ENCODE measurements around the gene TARM1. TPM values are rescaled to one million over a fixed set of nuclear protein-coding genes. Genes with fewer than 3 reads are reported as not detected.
A peak's percentile ranks its signal among the peaks of the same experiment; 100 is the strongest.

Gene TARM1
- total RNA-seq, 2 donors from 2014 or later = not detected

GRCh38 chr19:54035215-54036178, 45.7 kb downstream of the TARM1 start:
- Mint-ChIP-seq H3K27ac (no peak overlapping the region), H3K4me3 (no peak overlapping the region), H3K27me3 (peaks cover 10 to 15% of the 10 kb centered on the region in 2 donors), H3K4me1 (ENCODE audit: low read depth in 2 of 2) (no peaks in the 10 kb centered on the region), H3K36me3 (no peaks in the 10 kb centered on the region), H3K9me3 (no peaks in the 10 kb centered on the region)
- DNase-seq (ENCODE audit: low spot score) (no peak), ATAC-seq (no peak)

- peaks cover 2 to 4% of the 10 kb centered on the region in 2 donors for H3K4me1 Mint-ChIP-seq (ENCODE audit: low read depth in 2 of 2)
- no peak overlapping the region for H3K4me3 Mint-ChIP-seq
- DNase-seq (ENCODE audit: low spot score) = no peak
- no peaks in the 10 kb centered on the region for H3K36me3 Mint-ChIP-seq
- H3K27ac Mint-ChIP-seq = no peak overlapping the region
- H3K9me3 Mint-ChIP-seq = no peaks in the 10 kb centered on the region
- no peak for ATAC-seq
- H3K27me3 Mint-ChIP-seq = peaks cover 17 to 26% of the 10 kb centered on the region in 2 donors
Observed at GRCh38 chr19:54030895-54031586, 50.1 kb downstream of the TARM1 start.

DNA sequence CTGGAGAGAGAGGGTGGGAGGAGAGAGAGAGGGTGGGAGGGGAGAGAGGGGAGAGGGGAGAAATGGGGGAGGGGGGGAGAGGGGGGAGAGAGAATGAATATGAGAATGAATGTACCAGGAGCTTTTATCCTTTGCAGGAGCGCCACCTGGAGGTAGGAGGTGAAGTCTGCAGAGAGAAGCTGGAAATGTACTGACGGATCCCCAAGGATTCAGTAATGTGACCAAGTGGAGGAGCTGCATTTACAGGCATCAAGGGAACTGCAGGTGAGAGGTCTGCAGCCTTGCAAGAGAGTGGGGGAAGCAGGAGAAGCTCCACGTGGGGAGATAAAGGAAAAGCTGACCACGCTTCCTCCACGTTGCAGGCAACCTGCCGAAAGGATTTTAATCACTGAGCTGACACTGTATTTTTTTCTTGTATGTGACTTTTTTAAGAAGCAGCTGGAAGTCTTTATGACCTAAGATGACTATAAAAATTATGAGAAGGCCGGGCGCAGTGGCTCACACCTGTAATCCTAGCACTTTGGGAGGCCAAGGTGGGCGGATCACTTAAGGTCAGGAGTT, 51.2 kb downstream of the TARM1 start:
- DNase-seq (ENCODE audit: low spot score) = peak; percentile 63
- Mint-ChIP-seq H3K27ac (no peak overlapping the region), H3K27me3 (peaks cover 19 to 26% of the 10 kb centered on the region in 2 donors)

GRCh38 chr19:54029301-54029700, 51.9 kb downstream of the TARM1 start:
- Mint-ChIP-seq H3K4me1 (ENCODE audit: low read depth in 2 of 2) (peaks cover 2 to 4% of the 10 kb centered on the region in 2 donors), H3K27ac (no peak overlapping the region), H3K4me3 (no peak overlapping the region), H3K27me3 (peaks cover 19 to 26% of the 10 kb centered on the region in 2 donors), H3K9me3 (no peaks in the 10 kb centered on the region), H3K36me3 (no peaks in the 10 kb centered on the region)
- ATAC-seq = no peak
- no peak for DNase-seq (ENCODE audit: low spot score)

More for the DNA sequence above, 51.2 kb downstream of the TARM1 start:
- no peaks in the 10 kb centered on the region for H3K9me3 Mint-ChIP-seq
- no peak for ATAC-seq
- no peaks in the 10 kb centered on the region for H3K36me3 Mint-ChIP-seq
- H3K4me1 Mint-ChIP-seq (ENCODE audit: low read depth in 2 of 2) = peaks cover 2 to 4% of the 10 kb centered on the region in 2 donors
- H3K4me3 Mint-ChIP-seq = no peak overlapping the region

GRCh38 chr19:54026656-54027055, 54.5 kb downstream of the TARM1 start:
- H3K27me3 Mint-ChIP-seq = peaks cover 15 to 26% of the 10 kb centered on the region in 2 donors
- H3K36me3 Mint-ChIP-seq = no peaks in the 10 kb centered on the region
- DNase-seq (ENCODE audit: low spot score) = no peak
- ATAC-seq = no peak
- H3K27ac Mint-ChIP-seq = no peak overlapping the region
- H3K4me1 Mint-ChIP-seq (ENCODE audit: low read depth in 2 of 2) = peaks cover 4 to 6% of the 10 kb centered on the region in 2 donors
- no peak overlapping the region for H3K4me3 Mint-ChIP-seq
- H3K9me3 Mint-ChIP-seq = no peaks in the 10 kb centered on the region

GRCh38 chr19:54024660-54025059, 56.5 kb downstream of the TARM1 start:
- Mint-ChIP-seq H3K4me3 (no peak overlapping the region), H3K27me3 (peaks cover 6 to 9% of the 10 kb centered on the region in 2 donors)
- no peak for ATAC-seq

GRCh38 chr19:54023191-54023590, 58.0 kb downstream of the TARM1 start:
- ATAC-seq (no peak), DNase-seq (ENCODE audit: low spot score) (no peak)
- Mint-ChIP-seq H3K27me3 (peaks cover 0 to 2% of the 10 kb centered on the region in 2 donors), H3K27ac (no peak overlapping the region), H3K4me1 (ENCODE audit: low read depth in 2 of 2) (peaks cover 0 to 8% of the 10 kb centered on the region in 2 donors), H3K4me3 (no peak overlapping the region), H3K36me3 (no peaks in the 10 kb centered on the region), H3K9me3 (no peaks in the 10 kb centered on the region)

More at GRCh38 chr19:54024660-54025059, 56.5 kb downstream of the TARM1 start:
- H3K27ac Mint-ChIP-seq = no peak overlapping the region
- peaks cover 0 to 8% of the 10 kb centered on the region in 2 donors for H3K4me1 Mint-ChIP-seq (ENCODE audit: low read depth in 2 of 2)
- no peak for DNase-seq (ENCODE audit: low spot score)
- no peaks in the 10 kb centered on the region for H3K36me3 Mint-ChIP-seq
- no peaks in the 10 kb centered on the region for H3K9me3 Mint-ChIP-seq

- ATAC-seq (no peak), DNase-seq (ENCODE audit: low spot score) (peak; percentile 28)
- Mint-ChIP-seq H3K4me3 (no peak overlapping the region), H3K9me3 (no peaks in the 10 kb centered on the region), H3K36me3 (no peaks in the 10 kb centered on the region), H3K4me1 (ENCODE audit: low read depth in 2 of 2) (peaks cover 0 to 8% of the 10 kb centered on the region in 2 donors), H3K27ac (no peak overlapping the region), H3K27me3 (peaks cover 0 to 8% of the 10 kb centered on the region in 2 donors)
Observed at GRCh38 chr19:54021932-54022331, 59.2 kb downstream of the TARM1 start.

- Mint-ChIP-seq H3K4me1 (ENCODE audit: low read depth in 2 of 2) (peaks cover 0 to 8% of the 10 kb centered on the region in 2 donors), H3K27me3 (peaks cover 2 to 8% of the 10 kb centered on the region in 2 donors), H3K27ac (no peak overlapping the region), H3K4me3 (no peak overlapping the region), H3K9me3 (no peaks in the 10 kb centered on the region), H3K36me3 (no peaks in the 10 kb centered on the region)
- peak; percentile 50 for DNase-seq (ENCODE audit: low spot score)
- no peak for ATAC-seq
Observed at GRCh38 chr19:54021363-54021762, 59.8 kb downstream of the TARM1 start.

Other genes starting within 250 kb of the TARM1 start
- gene MYADM, start 213.5 kb downstream of the TARM1 start, total RNA-seq = 10 to 100 TPM; 17.8 to 17.9 TPM
- 1 to 10 TPM in 1 of 2 donors, not detected in 1; 1.1 TPM for gene PRKCG, start 199.2 kb downstream of the TARM1 start, total RNA-seq
- gene CACNG7, start 172.1 kb downstream of the TARM1 start, total RNA-seq = not detected
- gene CACNG8, start 118.4 kb downstream of the TARM1 start, total RNA-seq = 1 to 10 TPM in 1 of 2 donors, not detected in 1; 1.7 TPM
- under 1 TPM in 1 of 2 donors, not detected in 1; 0.53 TPM for gene CACNG6, start 89.7 kb downstream of the TARM1 start, total RNA-seq
- gene VSTM1, start 17.5 kb downstream of the TARM1 start, total RNA-seq = not detected
- gene OSCAR, start 19.4 kb upstream of the TARM1 start, total RNA-seq = 1 to 10 TPM in 1 of 2 donors, under 1 TPM in 1; 0.86 to 1.1 TPM
- 10 to 100 TPM; 70.7 to 78.5 TPM for gene NDUFA3, start 21.5 kb upstream of the TARM1 start, total RNA-seq
- gene TFPT, start 34.3 kb upstream of the TARM1 start, total RNA-seq = 10 to 100 TPM; 48.3 to 51.7 TPM
- gene PRPF31, start 34.4 kb upstream of the TARM1 start, total RNA-seq = 100 to 1,000 TPM in 1 of 2 donors, 10 to 100 TPM in 1; 89.5 to 110 TPM
- 10 to 100 TPM; 59.8 to 73.8 TPM for gene CNOT3, start 56.4 kb upstream of the TARM1 start, total RNA-seq
- gene LENG1, start 78.4 kb upstream of the TARM1 start, total RNA-seq = 1 to 10 TPM; 5.0 to 7.5 TPM
- 1 to 10 TPM in 1 of 2 donors, not detected in 1; 1.2 TPM for gene TMC4, start 91.8 kb upstream of the TARM1 start, total RNA-seq
- 10 to 100 TPM; 24.2 to 56.5 TPM for gene MBOAT7, start 108.2 kb upstream of the TARM1 start, total RNA-seq
- gene TSEN34, start 109.9 kb upstream of the TARM1 start, total RNA-seq = 10 to 100 TPM; 15.5 to 26.2 TPM
- 1,000 to 10,000 TPM in 1 of 2 donors, 100 to 1,000 TPM in 1; 774 to 1,402 TPM for gene RPS9, start 119.5 kb upstream of the TARM1 start, total RNA-seq
- under 1 TPM; 0.43 to 0.47 TPM for gene LILRB3, start 141.6 kb upstream of the TARM1 start, total RNA-seq
- under 1 TPM in 1 of 2 donors, not detected in 1; 0.47 TPM for gene LILRA6, start 161.4 kb upstream of the TARM1 start, total RNA-seq
- gene LILRB5, start 175.9 kb upstream of the TARM1 start, total RNA-seq = not detected
- 1 to 10 TPM in 1 of 2 donors, not detected in 1; 1.5 TPM for gene LILRB2, start 199.7 kb upstream of the TARM1 start, total RNA-seq
- not detected for gene LILRA5, start 231.8 kb upstream of the TARM1 start, total RNA-seq